K562 (cell line): ENCODE data around the gene CABYR. TPM values are rescaled to one million over a fixed set of nuclear protein-coding genes. Genes with fewer than 3 reads are reported as not detected.
A peak's percentile ranks its signal among the peaks of the same experiment; 100 is the strongest.

Source experiments
- ATAC-seq: fragments of 200-7000 bp; cut with Tn5 transposase; 3 replicates; pipeline ENCODE4 v1.9.1; 2020; ENCODE audit warnings: moderate library complexity
- BruUV-seq: library from RNA; stranded (reverse); fragments of 400-500 nt; replicated peaks from 2 replicates; lab custom pipeline; 2021; lab: Mats Ljungman, UMichigan
- CTCF ChIA-PET: fragments of 300-600 bp; formaldehyde crosslinking; extraction: SDS; loops from one replicate; lab custom pipeline; 2021; ENCODE audit warnings: low intra/inter-chr PET ratio; lab: Yijun Ruan, JAX
- POLR2A ChIA-PET: fragments of 300-600, 350-650 bp; sonication (Branson Sonifier 250); formaldehyde crosslinking; extraction: SDS; loops from one replicate; lab custom pipeline; 2021; ENCODE audit warnings: antibody characterized with exemption, inconsistent platforms; lab: Yijun Ruan, JAX
- DNase-seq, 4 experiments: peaks; one replicate each; pipeline versions ENCODE4 v3.0.0 to v3.0.0-alpha.2; 2011 to 2018; ENCODE audit warnings: low spot score in 3 of 4, mixed read lengths in 3 of 4; ENCODE audit errors: extremely low read depth in 1 of 4
- FAIRE-seq: peaks from 2 replicates; lab custom pipeline; 2011; peaks lifted over from hg19 to GRCh38; lab: Jason Lieb, UNC
- H2AFZ ChIP-seq: 2 replicates; pipeline ENCODE4 v1.6.0; 2011; ENCODE audit warnings: low read depth, low read length, control low read depth, inconsistent platforms
- H3K27ac ChIP-seq: fragments of 200-600 bp; 3 replicates; pipeline ENCODE4 v1.8.0; 2011; ENCODE audit warnings: low read depth, mild to moderate bottlenecking, control low read depth, inconsistent platforms, low read length, moderate library complexity, mixed read lengths; ENCODE audit errors: extremely low read depth
- H3K27me3 ChIP-seq, 2 experiments: fragments of 300-600 bp in 1 of 2; 2 replicates in 1 of 2; 3 replicates in 1 of 2; pipeline versions ENCODE4 v1.6.0 to v1.8.0; 2011; ENCODE audit warnings: inconsistent platforms in 2 of 2, low read length in 2 of 2, mild to moderate bottlenecking in 1 of 2, mixed read lengths in 1 of 2, moderate library complexity in 1 of 2; ENCODE audit not compliant: control insufficient read depth in 2 of 2, insufficient read depth in 2 of 2
- H3K36me3 ChIP-seq: fragments of 300-600 bp; 3 replicates; pipeline ENCODE4 v1.8.0; 2011; ENCODE audit warnings: mild to moderate bottlenecking, low read length, inconsistent platforms; ENCODE audit not compliant: control insufficient read depth, insufficient read depth
- H3K4me1 ChIP-seq, 2 experiments: fragments of 200-600 bp in 1 of 2; replicated peaks in 1 of 2; 2 replicates in 1 of 2; 3 replicates in 1 of 2; pipeline versions ENCODE4 v1.5.1 to v1.8.0; 2011; ENCODE audit warnings: inconsistent platforms in 2 of 2, low read length in 2 of 2, mild to moderate bottlenecking in 1 of 2, mixed read lengths in 1 of 2, moderate library complexity in 1 of 2; ENCODE audit not compliant: control insufficient read depth in 2 of 2, insufficient read depth in 2 of 2
- H3K4me2 ChIP-seq: 2 replicates; pipeline ENCODE4 v1.6.1; 2011; ENCODE audit warnings: low read length, control low read depth, inconsistent platforms, mixed read lengths; ENCODE audit not compliant: insufficient read depth
- H3K4me3 ChIP-seq: fragments of 200-600 bp; sonication (generic), shearing (Covaris generic); 2 replicates; pipeline ENCODE4 v1.5.1; 2016; ENCODE audit warnings: control low read depth, inconsistent platforms
- H3K79me2 ChIP-seq: fragments of 200-600 bp; 3 replicates; pipeline ENCODE4 v1.8.0; 2011; ENCODE audit warnings: low read length, inconsistent platforms; ENCODE audit not compliant: control insufficient read depth, insufficient read depth
- H3K9ac ChIP-seq, 2 experiments: 2 replicates each; pipeline versions ENCODE4 v1.6.0 to v1.6.1; 2011; ENCODE audit warnings: low read depth in 2 of 2, low read length in 2 of 2, control low read depth in 1 of 2, inconsistent platforms in 1 of 2, mild to moderate bottlenecking in 1 of 2, mixed read lengths in 1 of 2; ENCODE audit not compliant: insufficient read depth in 1 of 2
- H3K9me1 ChIP-seq: one replicate; pipeline ENCODE4 v1.6.0; 2011; ENCODE audit warnings: inconsistent platforms, mild to moderate bottlenecking, low read length, moderate library complexity; ENCODE audit not compliant: control insufficient read depth, insufficient read depth
- H3K9me3 ChIP-seq: replicated peaks from 2 replicates; pipeline ENCODE4 v1.5.1; 2011; ENCODE audit warnings: low read depth, low read length, inconsistent platforms; ENCODE audit not compliant: control insufficient read depth, insufficient read depth
- H4K20me1 ChIP-seq: replicated peaks from 2 replicates; pipeline ENCODE4 v1.6.1; 2011; ENCODE audit warnings: low read length, inconsistent platforms, mixed read lengths; ENCODE audit not compliant: control insufficient read depth, insufficient read depth
- NCOA2 ChIP-seq, 2 experiments: fragments of 450-650 bp; IDR thresholded peaks; 2 replicates each; pipeline ENCODE4 v1.6.1; 2018; ENCODE audit warnings: mild to moderate bottlenecking in 2 of 2, moderate library complexity in 1 of 2; ENCODE audit not compliant: partially characterized antibody in 2 of 2
- TFE3 ChIP-seq: fragments of 450-650 bp; formaldehyde crosslinking; IDR thresholded peaks from 2 replicates; pipeline ENCODE4 v1.4.0; 2020; ENCODE audit warnings: mild to moderate bottlenecking, mixed read lengths
- WGBS: fragments of 100-300 bp; shearing (Covaris generic); methylation state at CpG from one replicate; pipeline ENCODE4 v1.1.6; 2016; ENCODE audit warnings: low coverage, mixed read lengths; ENCODE audit not compliant: insufficient coverage; ENCODE audit errors: missing lambda C conversion rate; 5-methylcytosine and 5-hydroxymethylcytosine counted together
- in situ Hi-C: fragments of 300-500 bp; cut with MboI; formaldehyde crosslinking; loops from 4 replicates; pipeline ENCODE4 v1.15.0; 2018; ENCODE audit warnings: inconsistent platforms, mixed read lengths
- intact Hi-C: fragments of 100-400 bp; cut with micrococcal nuclease; formaldehyde crosslinking; loops from 2 replicates; pipeline ENCODE4 v1.14.2; 2022
- polyA plus RNA-seq, 8 experiments: library from polyadenylated mRNA; depleted of rRNA in 4 of 8; stranded (reverse) in 5 of 8; unstranded in 3 of 8; fragments of >200 nt; fragmentation: Nextera tagmentation in 2 of 8; fragmentation: Illumina TruSeq in 1 of 8; extraction: Ambion mirVana in 2 of 8; extraction: Trizol in 1 of 8; gene quantifications; 2 replicates each; pipeline versions ENCODE4 v1.2.1 to v1.2.3, GENCODE V29; 2011 to 2014; ENCODE audit warnings: inconsistent platforms in 1 of 8, missing spikeins in 1 of 8
- total RNA-seq, 7 experiments: library from RNA; depleted of rRNA in 6 of 7; stranded (reverse); fragments of >200 nt in 6 of 7; fragmentation: Illumina TruSeq in 2 of 7; extraction: Trizol in 2 of 7; gene quantifications; 2 replicates each; pipeline versions ENCODE4 v1.2.1 to v1.2.3, GENCODE V29; 2011 to 2021; ENCODE audit warnings: low replicate concordance in 1 of 7

CABYR gene
- total and polyA plus RNA-seq, 9 of the 15 experiments (the other 6 are each of a cell fraction or from before 2014, with no cell fraction given) = not detected

GRCh38 chr18:24201699-24202687, 63.1 kb downstream of the CABYR start:
- no peak overlapping the region for H3K4me2 ChIP-seq
- H3K27me3 ChIP-seq = peaks cover 0 to 2% of the 10 kb centered on the region in 2 experiments; a peak in 3 of 5 replicates
- H3K36me3 ChIP-seq = no peaks in the 10 kb centered on the region
- no peaks in the 10 kb centered on the region for H4K20me1 ChIP-seq
- ATAC-seq (no peak), DNase-seq (no peak), FAIRE-seq (peak; percentile 15)
- no peaks in the 10 kb centered on the region for H3K9me1 ChIP-seq
- intact Hi-C loops (no loop called here), in situ Hi-C loops (no loop called here)
- CTCF ChIA-PET = no interaction called here
- no peak overlapping the region for H3K9ac ChIP-seq
- no peak overlapping the region for H3K4me3 ChIP-seq
- WGBS = 1% methylated on average over 8 of the region's 8 CpGs
- no peaks in the 10 kb centered on the region for H3K4me1 ChIP-seq
- H3K27ac ChIP-seq = no peak overlapping the region
- POLR2A ChIA-PET = interaction anchor here (0.6 kb wide), 1 partner anchor 12 kb away, joined by 3 read pairs; no protein-coding TSS in a partner anchor
- no peaks in the 10 kb centered on the region for H3K9me3 ChIP-seq
- TF ChIP-seq NCOA2 (IDR thresholded peaks at IDR 0.05; ENCODE audit: partially characterized antibody in 2 of 2) = no peak
- peak; percentile 48 for TF ChIP-seq TFE3 (CRISPR knock-in tag)
- TF ChIP-seq, all 486 proteins: peak for 1
- H3K79me2 ChIP-seq = no peaks in the 10 kb centered on the region
- H2AFZ ChIP-seq = no peak overlapping the region
- BruUV-seq = no TSS peak
